Measurements from ENCODE around the gene EPPIN. TPM values are rescaled to one million over a fixed set of nuclear protein-coding genes. Genes with fewer than 3 reads are reported as not detected.
"Not testable (repeated sequence)": the region's sequence is repeated elsewhere in the genome, so short reads cannot be mapped to it uniquely, and the experiment has no call there.

EPPIN gene
- total and polyA plus RNA-seq, 12 donors, result not detected

DNA sequence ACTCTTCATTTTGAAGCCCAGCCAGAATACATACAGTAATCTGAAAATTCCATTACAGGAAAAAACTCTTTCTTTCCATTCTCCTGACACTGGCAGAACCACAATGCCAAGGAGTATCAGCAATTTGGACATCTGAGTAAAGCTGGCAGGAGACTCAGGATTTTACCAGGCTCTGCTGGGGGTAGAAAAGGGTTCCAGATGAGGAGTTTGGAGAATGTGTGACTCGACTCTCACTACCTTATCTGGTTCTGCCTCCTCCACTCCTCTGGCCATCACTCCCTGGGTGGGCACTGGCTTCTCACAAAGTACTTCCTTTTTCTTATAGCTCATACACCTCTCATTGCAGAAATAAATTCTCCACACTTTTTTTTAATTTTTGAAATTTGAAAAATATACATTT is 42.5 kb upstream of the EPPIN start:
- H3K27ac ChIP-seq, result no peak overlapping the region
- no peaks in the 10 kb centered on the region for H3K4me1 ChIP-seq
- no peak overlapping the region for H3K4me3 ChIP-seq
- intact Hi-C loops (cut with DNase I), result no loop called here
- ATAC-seq (no peak), DNase-seq (no peak)
- H3K36me3 ChIP-seq, result no peaks in the 10 kb centered on the region
- WGBS, 2 donors, result 9 to 21% methylated on average over 1 of the region's 1 CpG
- peaks cover 0 to 4% (median 0%) of the 10 kb centered on the region in 11 donors for H3K9me3 ChIP-seq
- peaks cover 0 to 9% (median 6%) of the 10 kb centered on the region in 7 donors for H3K27me3 ChIP-seq
- TF ChIP-seq, protein P1, sequence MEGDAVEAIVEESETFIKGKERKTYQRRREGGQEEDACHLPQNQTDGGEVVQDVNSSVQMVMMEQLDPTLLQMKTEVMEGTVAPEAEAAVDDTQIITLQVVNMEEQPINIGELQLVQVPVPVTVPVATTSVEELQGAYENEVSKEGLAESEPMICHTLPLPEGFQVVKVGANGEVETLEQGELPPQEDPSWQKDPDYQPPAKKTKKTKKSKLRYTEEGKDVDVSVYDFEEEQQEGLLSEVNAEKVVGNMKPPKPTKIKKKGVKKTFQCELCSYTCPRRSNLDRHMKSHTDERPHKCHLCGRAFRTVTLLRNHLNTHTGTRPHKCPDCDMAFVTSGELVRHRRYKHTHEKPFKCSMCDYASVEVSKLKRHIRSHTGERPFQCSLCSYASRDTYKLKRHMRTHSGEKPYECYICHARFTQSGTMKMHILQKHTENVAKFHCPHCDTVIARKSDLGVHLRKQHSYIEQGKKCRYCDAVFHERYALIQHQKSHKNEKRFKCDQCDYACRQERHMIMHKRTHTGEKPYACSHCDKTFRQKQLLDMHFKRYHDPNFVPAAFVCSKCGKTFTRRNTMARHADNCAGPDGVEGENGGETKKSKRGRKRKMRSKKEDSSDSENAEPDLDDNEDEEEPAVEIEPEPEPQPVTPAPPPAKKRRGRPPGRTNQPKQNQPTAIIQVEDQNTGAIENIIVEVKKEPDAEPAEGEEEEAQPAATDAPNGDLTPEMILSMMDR (IDR thresholded peaks at IDR 0.05), result no peak

DNA sequence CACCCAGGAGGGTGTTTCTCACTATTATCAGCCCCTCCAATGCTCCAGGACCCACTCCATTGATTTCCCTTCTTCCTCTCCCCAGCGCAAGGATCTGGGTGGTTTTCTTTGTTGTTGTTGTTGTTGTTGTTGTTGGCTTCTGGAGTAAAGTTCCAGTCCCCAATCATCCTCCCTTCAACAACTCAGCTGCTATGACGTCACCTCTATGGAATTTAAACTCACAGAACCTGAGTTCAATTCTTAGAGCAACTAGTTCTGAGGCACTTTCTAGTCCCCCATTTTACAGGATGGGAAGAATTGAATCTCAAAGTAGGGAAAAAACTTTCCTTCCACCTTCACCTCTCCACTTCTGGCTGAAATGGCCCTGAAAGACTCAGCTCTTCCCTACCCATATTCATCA is 41.6 kb upstream of the EPPIN start:
- DNase-seq, result no peak
- Histone ChIP-seq H3K4me1 (no peaks in the 10 kb centered on the region), H3K9me3 (peaks cover 0 to 4% (median 0%) of the 10 kb centered on the region in 11 donors), H3K27ac (no peak overlapping the region), H3K27me3 (peaks cover 0 to 15% (median 6%) of the 10 kb centered on the region in 7 donors), H3K4me3 (no peak overlapping the region), H3K36me3 (no peaks in the 10 kb centered on the region)
- 63 to 68% methylated on average over 2 of the region's 2 CpGs for WGBS, 2 donors
- TF ChIP-seq, protein P1 (IDR thresholded peaks at IDR 0.05), result no peak
- intact Hi-C loops (cut with DNase I), result no loop called here
- ATAC-seq, result no peak

DNA sequence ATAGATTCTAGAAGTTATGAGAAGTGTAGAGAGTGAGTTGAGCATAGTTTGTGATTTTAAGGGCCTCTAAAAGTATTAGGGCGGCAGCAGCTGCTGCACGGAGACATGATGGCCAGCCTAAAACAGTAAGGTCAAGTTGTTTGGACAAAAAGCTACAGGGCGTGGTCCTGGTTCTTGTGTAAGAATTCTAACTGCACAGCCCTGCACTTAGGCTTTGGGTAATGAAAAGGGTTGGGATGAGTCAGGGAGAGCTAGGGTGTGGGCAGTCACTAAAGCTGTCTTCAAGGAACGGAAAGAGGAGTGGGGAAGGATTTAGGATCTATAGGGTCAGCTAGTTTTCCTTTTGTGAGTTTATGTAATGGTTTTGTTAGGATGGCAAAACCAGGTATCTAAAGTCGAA is 38.8 kb upstream of the EPPIN start:
- H3K4me3 ChIP-seq; H3K36me3 ChIP-seq; H3K27ac ChIP-seq; ATAC-seq; H3K4me1 ChIP-seq; intact Hi-C loops (cut with DNase I); H3K9me3 ChIP-seq; DNase-seq: not testable (repeated sequence)
- 84 to 86% methylated on average over 5 of the region's 5 CpGs for WGBS, 2 donors
- H3K27me3 ChIP-seq, result peaks cover 0 to 28% (median 17%) of the 10 kb centered on the region in 7 donors

DNA sequence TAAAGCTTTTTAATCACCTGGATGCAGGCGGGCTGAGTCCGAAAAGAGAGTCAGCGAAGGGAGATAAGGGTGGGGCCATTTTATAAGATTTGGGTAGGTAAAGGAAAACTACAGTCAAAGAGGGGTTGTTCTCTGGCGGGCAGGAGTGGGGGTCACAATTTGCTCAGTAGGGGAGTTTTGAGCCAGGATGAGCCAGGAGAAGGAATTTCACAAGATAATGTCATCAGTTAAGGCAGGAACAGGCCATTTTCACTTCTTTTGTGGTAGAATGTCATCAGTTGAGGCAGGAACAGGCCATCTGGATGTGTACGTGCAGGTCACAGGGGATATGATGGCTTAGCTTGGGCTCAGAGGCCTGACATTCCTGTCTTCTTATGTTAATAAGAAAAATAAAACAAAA is 37.1 kb upstream of the EPPIN start:
- H3K36me3 ChIP-seq; H3K27ac ChIP-seq; intact Hi-C loops (cut with DNase I); H3K4me1 ChIP-seq; H3K9me3 ChIP-seq; H3K4me3 ChIP-seq; ATAC-seq; DNase-seq: not testable (repeated sequence)
- 63 to 67% methylated on average over 5 of the region's 5 CpGs for WGBS, 2 donors
- peaks cover 0 to 31% (median 17%) of the 10 kb centered on the region in 7 donors for H3K27me3 ChIP-seq

DNA sequence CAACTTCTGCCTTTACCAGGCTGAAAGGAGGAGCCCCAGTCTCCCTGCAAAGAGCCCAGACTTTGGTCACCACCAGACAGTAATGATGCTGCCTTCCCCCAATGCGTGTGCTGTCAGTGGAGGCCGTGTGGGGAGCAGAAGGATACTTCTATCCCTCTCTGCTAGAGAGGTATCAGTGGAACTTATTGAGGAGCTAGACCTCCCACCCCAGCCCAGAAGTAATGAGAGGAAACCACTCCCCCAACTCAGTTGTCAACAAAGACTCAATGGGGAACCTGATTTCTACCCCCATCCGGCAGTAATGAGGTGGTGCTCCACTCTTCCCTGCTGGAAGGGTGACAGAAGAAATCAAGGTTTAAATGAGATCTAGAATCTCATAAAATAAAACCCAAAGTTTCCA is 36.3 kb upstream of the EPPIN start:
- DNase-seq, result no peak
- H3K27ac ChIP-seq, result no peak overlapping the region
- no peaks in the 10 kb centered on the region for H3K9me3 ChIP-seq
- 51 to 55% methylated on average over 3 of the region's 3 CpGs for WGBS, 2 donors
- no peak for ATAC-seq
- peaks cover 0 to 36% (median 21%) of the 10 kb centered on the region in 7 donors for H3K27me3 ChIP-seq
- no peaks in the 10 kb centered on the region for H3K36me3 ChIP-seq
- no peak overlapping the region for H3K4me3 ChIP-seq
- TF ChIP-seq, protein P1 (IDR thresholded peaks at IDR 0.05), result no peak
- intact Hi-C loops (cut with DNase I), result no loop called here
- H3K4me1 ChIP-seq, result no peaks in the 10 kb centered on the region

All from heart right ventricle (tissue), 16 donors.